Activated CD4-positive, alpha-beta memory T cell treated with anti-CD3 and anti-CD28 coated beads for 36 hours (primary cell): ENCODE measurements around the gene HSF2BP. TPM values are rescaled to one million over a fixed set of nuclear protein-coding genes. Genes with fewer than 3 reads are reported as not detected.

Source experiments
- CTCF ChIA-PET: fragments of 350-600 bp; sonication (Branson Sonifier 250); formaldehyde crosslinking; loops from one replicate; lab custom pipeline; 2021; ENCODE audit warnings: antibody characterized with exemption, inconsistent platforms; lab: Charles Lee
- POLR2A ChIA-PET: fragments of 350-600 bp; sonication (Branson Sonifier 250); formaldehyde crosslinking; loops from one replicate; lab custom pipeline; 2021; ENCODE audit warnings: antibody characterized with exemption; lab: Charles Lee
- DNase-seq: peaks from one replicate; pipeline ENCODE4 v3.0.0-alpha.2; 2020
- H3K27ac Mint-ChIP-seq: one replicate; pipeline ENCODE4 v1.8.0; 2021; ENCODE audit warnings: mixed read lengths
- H3K27me3 Mint-ChIP-seq: one replicate; pipeline ENCODE4 v1.8.0; 2021; ENCODE audit warnings: mixed read lengths
- H3K36me3 Mint-ChIP-seq: one replicate; pipeline ENCODE4 v1.8.0; 2021; ENCODE audit warnings: mixed read lengths
- H3K4me1 Mint-ChIP-seq: one replicate; pipeline ENCODE4 v1.8.0; 2021; ENCODE audit warnings: low read depth, mixed read lengths
- H3K4me3 Mint-ChIP-seq: one replicate; pipeline ENCODE4 v1.8.0; 2021; ENCODE audit warnings: mild to moderate bottlenecking, mixed read lengths
- H3K9me3 Mint-ChIP-seq: one replicate; pipeline ENCODE4 v1.8.0; 2021; ENCODE audit warnings: mixed read lengths
- intact Hi-C: fragments of 100-400 bp; cut with micrococcal nuclease; formaldehyde crosslinking; loops from one replicate; pipeline ENCODE4 v1.15.1; 2023
- total RNA-seq, 2 experiments: library from RNA; stranded (reverse); gene quantifications; one replicate each; pipeline ENCODE4 v1.2.3, GENCODE V29; 2021

HSF2BP gene
- total RNA-seq, 2 experiments from 2014 or later: 0.50 to 0.73 TPM

GRCh38 chr21:43694437-43695079 lies 35.3 kb upstream of the HSF2BP start:
- Mint-ChIP-seq H3K27ac (no peak overlapping the region), H3K4me1 (no peaks in the 10 kb centered on the region), H3K4me3 (no peak overlapping the region), H3K27me3 (no peaks in the 10 kb centered on the region), H3K36me3 (peaks cover 45% of the 10 kb centered on the region), H3K9me3 (no peaks in the 10 kb centered on the region)
- ChIA-PET POLR2A (no interaction called here), CTCF (interaction anchor here (1.2 kb wide), 1 partner anchor 13 kb away, joined by 4 read pairs; no protein-coding TSS in a partner anchor)
- intact Hi-C loops: no loop called here
- no peak for DNase-seq

GRCh38 chr21:43693981-43694380 lies 34.7 kb upstream of the HSF2BP start:
- POLR2A ChIA-PET: no interaction called here
- CTCF ChIA-PET: interaction anchor here (1.2 kb wide), 1 partner anchor 12 kb away, joined by 4 read pairs; no protein-coding TSS in a partner anchor

GRCh38 chr21:43692949-43693348 lies 33.7 kb upstream of the HSF2BP start:
- H3K4me1 Mint-ChIP-seq: no peaks in the 10 kb centered on the region

More at GRCh38 chr21:43693981-43694380, 34.7 kb upstream of the HSF2BP start:
- DNase-seq: no peak
- Mint-ChIP-seq H3K27ac (no peak overlapping the region), H3K4me3 (no peak overlapping the region), H3K9me3 (no peaks in the 10 kb centered on the region), H3K4me1 (no peaks in the 10 kb centered on the region), H3K27me3 (no peaks in the 10 kb centered on the region), H3K36me3 (peaks cover 45% of the 10 kb centered on the region)
- intact Hi-C loops: no loop called here

GRCh38 chr21:43691801-43692200 lies 32.5 kb upstream of the HSF2BP start:
- POLR2A ChIA-PET: no interaction called here
- no peaks in the 10 kb centered on the region for H3K4me1 Mint-ChIP-seq
- CTCF ChIA-PET: interaction anchor here (0.6 kb wide), 1 partner anchor 12 kb away, joined by 3 read pairs; no protein-coding TSS in a partner anchor

More at GRCh38 chr21:43692949-43693348, 33.7 kb upstream of the HSF2BP start:
- ChIA-PET CTCF (interaction anchor here (0.6 kb wide), 1 partner anchor 285 kb away, joined by 3 read pairs; no protein-coding TSS in a partner anchor), POLR2A (no interaction called here)
- no peak overlapping the region for H3K4me3 Mint-ChIP-seq
- peaks cover 45% of the 10 kb centered on the region for H3K36me3 Mint-ChIP-seq
- H3K27me3 Mint-ChIP-seq: no peaks in the 10 kb centered on the region
- H3K9me3 Mint-ChIP-seq: no peaks in the 10 kb centered on the region
- H3K27ac Mint-ChIP-seq: no peak overlapping the region
- intact Hi-C loops: no loop called here
- no peak for DNase-seq

GRCh38 chr21:43691086-43691795 lies 32.0 kb upstream of the HSF2BP start:
- intact Hi-C loops: no loop called here
- ChIA-PET CTCF (interaction anchor here (0.6 kb wide), 1 partner anchor 13 kb away, joined by 3 read pairs; no protein-coding TSS in a partner anchor), POLR2A (no interaction called here)
- Mint-ChIP-seq H3K36me3 (peaks cover 51% of the 10 kb centered on the region), H3K27me3 (no peaks in the 10 kb centered on the region), H3K4me1 (no peaks in the 10 kb centered on the region), H3K27ac (no peak overlapping the region), H3K9me3 (no peaks in the 10 kb centered on the region), H3K4me3 (no peak overlapping the region)
- DNase-seq: no peak

More at GRCh38 chr21:43691801-43692200, 32.5 kb upstream of the HSF2BP start:
- intact Hi-C loops: no loop called here
- Mint-ChIP-seq H3K9me3 (no peaks in the 10 kb centered on the region), H3K4me3 (no peak overlapping the region), H3K27ac (no peak overlapping the region), H3K36me3 (peaks cover 52% of the 10 kb centered on the region), H3K27me3 (no peaks in the 10 kb centered on the region)
- no peak for DNase-seq

- Mint-ChIP-seq H3K27ac (no peak overlapping the region), H3K4me1 (no peaks in the 10 kb centered on the region), H3K27me3 (no peaks in the 10 kb centered on the region), H3K4me3 (no peak overlapping the region), H3K9me3 (no peaks in the 10 kb centered on the region), H3K36me3 (peaks cover 52% of the 10 kb centered on the region)
- POLR2A ChIA-PET: no interaction called here
- CTCF ChIA-PET: no interaction called here
- intact Hi-C loops: no loop called here
- no peak for DNase-seq
Observed at GRCh38 chr21:43690346-43690745, 31.1 kb upstream of the HSF2BP start.

- Mint-ChIP-seq H3K4me1 (no peaks in the 10 kb centered on the region), H3K27me3 (no peaks in the 10 kb centered on the region), H3K27ac (no peak overlapping the region), H3K4me3 (no peak overlapping the region), H3K36me3 (peaks cover 54% of the 10 kb centered on the region), H3K9me3 (no peaks in the 10 kb centered on the region)
- CTCF ChIA-PET: no interaction called here
- intact Hi-C loops: no loop called here
- POLR2A ChIA-PET: no interaction called here
- DNase-seq: no peak
Observed at GRCh38 chr21:43689556-43690337, 30.5 kb upstream of the HSF2BP start.

GRCh38 chr21:43688906-43689305 lies 29.6 kb upstream of the HSF2BP start:
- no peaks in the 10 kb centered on the region for H3K9me3 Mint-ChIP-seq
- POLR2A ChIA-PET: no interaction called here
- DNase-seq: no peak
- no peak overlapping the region for H3K27ac Mint-ChIP-seq
- intact Hi-C loops: no loop called here
- CTCF ChIA-PET: no interaction called here
- H3K4me1 Mint-ChIP-seq: no peaks in the 10 kb centered on the region
- H3K27me3 Mint-ChIP-seq: no peaks in the 10 kb centered on the region
- H3K36me3 Mint-ChIP-seq: peaks cover 56% of the 10 kb centered on the region
- H3K4me3 Mint-ChIP-seq: no peak overlapping the region

- Mint-ChIP-seq H3K36me3 (peaks cover 52% of the 10 kb centered on the region), H3K27ac (no peak overlapping the region), H3K9me3 (no peaks in the 10 kb centered on the region), H3K4me3 (no peak overlapping the region), H3K4me1 (no peaks in the 10 kb centered on the region), H3K27me3 (no peaks in the 10 kb centered on the region)
- no peak for DNase-seq
- ChIA-PET CTCF (no interaction called here), POLR2A (no interaction called here)
- intact Hi-C loops: no loop called here
Observed at GRCh38 chr21:43687566-43688399, 28.5 kb upstream of the HSF2BP start.

- H3K4me1 Mint-ChIP-seq: no peaks in the 10 kb centered on the region
- CTCF ChIA-PET: no interaction called here
- no peaks in the 10 kb centered on the region for H3K27me3 Mint-ChIP-seq
- H3K4me3 Mint-ChIP-seq: no peak overlapping the region
- peaks cover 54% of the 10 kb centered on the region for H3K36me3 Mint-ChIP-seq
- no peak for DNase-seq
- POLR2A ChIA-PET: no interaction called here
- H3K9me3 Mint-ChIP-seq: no peaks in the 10 kb centered on the region
- no peak overlapping the region for H3K27ac Mint-ChIP-seq
- intact Hi-C loops: no loop called here
Observed at GRCh38 chr21:43686811-43687565, 27.7 kb upstream of the HSF2BP start.

GRCh38 chr21:43684424-43684823 lies 25.1 kb upstream of the HSF2BP start:
- peaks cover 50% of the 10 kb centered on the region for H3K36me3 Mint-ChIP-seq
- ChIA-PET POLR2A (no interaction called here), CTCF (no interaction called here)
- H3K4me3 Mint-ChIP-seq: no peak overlapping the region
- H3K27ac Mint-ChIP-seq: no peak overlapping the region
- DNase-seq: no peak
- H3K4me1 Mint-ChIP-seq: peaks cover 3% of the 10 kb centered on the region
- no peaks in the 10 kb centered on the region for H3K27me3 Mint-ChIP-seq
- no peaks in the 10 kb centered on the region for H3K9me3 Mint-ChIP-seq
- intact Hi-C loops: no loop called here
